Muscle of leg (tissue), 11 donors: ENCODE data around the gene DPH3. TPM values are rescaled to one million over a fixed set of nuclear protein-coding genes. Genes with fewer than 3 reads are reported as not detected.

Source experiments
- DNase-seq: peaks from one replicate; pipeline ENCODE4 v3.0.0; 2013
- H3K27ac ChIP-seq: one replicate; pipeline ENCODE4 v1.5.1; 2013; ENCODE audit warnings: mild to moderate bottlenecking, low read length, control low read depth
- H3K27me3 ChIP-seq: one replicate; pipeline ENCODE4 v1.6.1; 2013; ENCODE audit warnings: low read length; ENCODE audit not compliant: control insufficient read depth, insufficient read depth
- H3K36me3 ChIP-seq: one replicate; pipeline ENCODE4 v1.6.1; 2013; ENCODE audit warnings: low read length; ENCODE audit not compliant: control insufficient read depth, insufficient read depth
- H3K4me1 ChIP-seq: one replicate; pipeline ENCODE4 v1.6.1; 2013; ENCODE audit warnings: low read length; ENCODE audit not compliant: control insufficient read depth, insufficient read depth
- H3K4me3 ChIP-seq: one replicate; pipeline ENCODE4 v1.5.1; 2013; ENCODE audit warnings: low read length, control low read depth
- H3K9me3 ChIP-seq: replicated peaks from 2 replicates; pipeline ENCODE4 v1.6.1; 2013; ENCODE audit warnings: low read depth, low read length; ENCODE audit not compliant: control insufficient read depth
- WGBS: methylation state at CpG from one replicate; pipeline ENCODE4 v1.1.5; 2013; ENCODE audit warnings: missing lambda C conversion rate; ENCODE audit not compliant: insufficient coverage; 5-methylcytosine and 5-hydroxymethylcytosine counted together
- polyA plus RNA-seq, 8 donors: library from polyadenylated mRNA; unstranded; fragments of 120-200 nt; gene quantifications; one replicate each; pipeline versions ENCODE4 v1.2.1 to v1.2.3, GENCODE V29; 2013; ENCODE audit warnings: inconsistent platforms in 1 of 8, low replicate concordance in 1 of 8; ENCODE audit not compliant: insufficient read length in 8 of 8, insufficient read depth in 1 of 8
- total RNA-seq: library from RNA; stranded (reverse); fragments of 120-200 nt; gene quantifications from one replicate; pipeline ENCODE4 v1.2.4, GENCODE V29; 2013

DPH3 gene
- total and polyA plus RNA-seq, 9 donors = 15.5 to 26.1 (median 23.6) TPM

- peaks cover 4% of the 10 kb centered on the region for H3K9me3 ChIP-seq
- peak; percentile 33 for DNase-seq
- no peaks in the 10 kb centered on the region for H3K27me3 ChIP-seq
- no peak overlapping the region for H3K27ac ChIP-seq
- WGBS = 78% methylated on average over 5 of the region's 9 CpGs
- H3K4me1 ChIP-seq = no peaks in the 10 kb centered on the region
- no peak overlapping the region for H3K4me3 ChIP-seq
- peaks cover 26% of the 10 kb centered on the region for H3K36me3 ChIP-seq
Observed at GRCh38 chr3:16297997-16298885, 33.5 kb upstream of the DPH3 start.

- Histone ChIP-seq H3K27me3 (no peaks in the 10 kb centered on the region), H3K9me3 (peaks cover 4% of the 10 kb centered on the region), H3K27ac (no peak overlapping the region), H3K4me1 (no peaks in the 10 kb centered on the region), H3K4me3 (no peak overlapping the region), H3K36me3 (peaks cover 7% of the 10 kb centered on the region)
- DNase-seq = no peak
- 73% methylated on average over 3 of the region's 3 CpGs for WGBS
Observed at GRCh38 chr3:16295298-16295890, 30.7 kb upstream of the DPH3 start.

- H3K9me3 ChIP-seq = peaks cover 4% of the 10 kb centered on the region
- no peak overlapping the region for H3K27ac ChIP-seq
- DNase-seq = no peak
- 85% methylated on average over 4 of the region's 5 CpGs for WGBS
- H3K36me3 ChIP-seq = peaks cover 9% of the 10 kb centered on the region
- H3K4me3 ChIP-seq = no peak overlapping the region
- no peaks in the 10 kb centered on the region for H3K4me1 ChIP-seq
- no peaks in the 10 kb centered on the region for H3K27me3 ChIP-seq
Observed at GRCh38 chr3:16294844-16295243, 30.1 kb upstream of the DPH3 start.

- H3K4me3 ChIP-seq = no peak overlapping the region
- WGBS = no CpG with 5 or more reads among the region's 2 CpGs
- peaks cover 24% of the 10 kb centered on the region for H3K36me3 ChIP-seq
- DNase-seq = no peak
- peaks cover 4% of the 10 kb centered on the region for H3K9me3 ChIP-seq
- H3K27ac ChIP-seq = no peak overlapping the region
- H3K27me3 ChIP-seq = no peaks in the 10 kb centered on the region
- H3K4me1 ChIP-seq = no peaks in the 10 kb centered on the region
Observed at GRCh38 chr3:16290827-16291196, 26.1 kb upstream of the DPH3 start.

GRCh38 chr3:16290007-16290826 lies 25.5 kb upstream of the DPH3 start:
- no peak overlapping the region for H3K27ac ChIP-seq
- H3K4me1 ChIP-seq = no peaks in the 10 kb centered on the region

GRCh38 chr3:16289144-16289889 lies 24.6 kb upstream of the DPH3 start:
- Histone ChIP-seq H3K4me1 (no peaks in the 10 kb centered on the region), H3K27me3 (no peaks in the 10 kb centered on the region), H3K9me3 (peaks cover 4% of the 10 kb centered on the region), H3K36me3 (peaks cover 21% of the 10 kb centered on the region), H3K27ac (no peak overlapping the region), H3K4me3 (no peak overlapping the region)
- no peak for DNase-seq
- WGBS = no CpG with 5 or more reads among the region's 2 CpGs

More at GRCh38 chr3:16290007-16290826, 25.5 kb upstream of the DPH3 start:
- H3K27me3 ChIP-seq = no peaks in the 10 kb centered on the region
- peaks cover 4% of the 10 kb centered on the region for H3K9me3 ChIP-seq
- no CpG with 5 or more reads among the region's 3 CpGs for WGBS
- peaks cover 22% of the 10 kb centered on the region for H3K36me3 ChIP-seq
- DNase-seq = peak; percentile 72
- H3K4me3 ChIP-seq = no peak overlapping the region

GRCh38 chr3:16288664-16289063 lies 23.9 kb upstream of the DPH3 start:
- Histone ChIP-seq H3K4me3 (no peak overlapping the region), H3K27me3 (no peaks in the 10 kb centered on the region), H3K27ac (no peak overlapping the region), H3K36me3 (peaks cover 25% of the 10 kb centered on the region), H3K4me1 (no peaks in the 10 kb centered on the region), H3K9me3 (peaks cover 2% of the 10 kb centered on the region)
- no peak for DNase-seq
- 60% methylated on average over 1 of the region's 1 CpG for WGBS

GRCh38 chr3:16286751-16287543 lies 22.2 kb upstream of the DPH3 start:
- H3K27me3 ChIP-seq = no peaks in the 10 kb centered on the region
- no peak overlapping the region for H3K4me3 ChIP-seq
- DNase-seq = peak; percentile 37
- H3K4me1 ChIP-seq = no peaks in the 10 kb centered on the region
- WGBS = no CpG with 5 or more reads among the region's 6 CpGs
- peaks cover 26% of the 10 kb centered on the region for H3K36me3 ChIP-seq
- no peaks in the 10 kb centered on the region for H3K9me3 ChIP-seq
- peak overlapping the region; percentile 17 for H3K27ac ChIP-seq

GRCh38 chr3:16286161-16286560 lies 21.4 kb upstream of the DPH3 start:
- Histone ChIP-seq H3K27ac (no peak overlapping the region), H3K4me3 (no peak overlapping the region), H3K36me3 (peaks cover 26% of the 10 kb centered on the region), H3K4me1 (no peaks in the 10 kb centered on the region), H3K27me3 (no peaks in the 10 kb centered on the region), H3K9me3 (no peaks in the 10 kb centered on the region)
- DNase-seq = no peak
- WGBS = 100% methylated on average over 1 of the region's 3 CpGs
